DMS153 treated with DMSO at 0.1 percent for 48 hours (cell line): Measurements from ENCODE around the gene HELZ.

Source experiments
- DNase-seq: peaks from one replicate; lab custom pipeline; 2025; ENCODE audit not compliant: unreplicated experiment; lab: John Stamatoyannopoulos, UW

HELZ gene

GRCh38 chr17:67238991-67239390 is 6.0 kb downstream of the HELZ start:
- no peak for DNase-seq

- DNase-seq = no peak
Observed at GRCh38 chr17:67232441-67232840, 12.6 kb downstream of the HELZ start.

GRCh38 chr17:67229109-67229955 is 15.7 kb downstream of the HELZ start:
- no peak for DNase-seq

DNA sequence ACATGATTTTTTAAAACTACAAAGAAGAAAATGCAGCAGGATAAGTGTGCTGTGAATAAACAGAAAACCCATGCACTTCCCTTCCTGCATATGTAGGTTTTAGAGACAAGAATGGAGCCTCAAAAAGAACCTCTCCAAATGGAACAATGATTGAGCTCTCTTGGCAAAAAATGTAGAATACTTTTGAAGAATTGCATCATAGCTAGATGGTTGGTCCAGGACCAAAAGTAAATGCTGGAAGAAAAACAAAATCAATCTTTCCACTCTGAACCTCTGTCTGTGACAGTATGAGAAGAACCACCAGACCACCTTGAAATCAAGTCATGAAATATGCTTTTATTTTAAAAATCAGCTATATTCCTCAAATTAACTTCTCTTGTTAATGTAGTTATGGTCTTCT is 17.5 kb downstream of the HELZ start:
- DNase-seq = no peak

- no peak for DNase-seq
Observed at GRCh38 chr17:67225316-67225715, 19.7 kb downstream of the HELZ start.

DNA sequence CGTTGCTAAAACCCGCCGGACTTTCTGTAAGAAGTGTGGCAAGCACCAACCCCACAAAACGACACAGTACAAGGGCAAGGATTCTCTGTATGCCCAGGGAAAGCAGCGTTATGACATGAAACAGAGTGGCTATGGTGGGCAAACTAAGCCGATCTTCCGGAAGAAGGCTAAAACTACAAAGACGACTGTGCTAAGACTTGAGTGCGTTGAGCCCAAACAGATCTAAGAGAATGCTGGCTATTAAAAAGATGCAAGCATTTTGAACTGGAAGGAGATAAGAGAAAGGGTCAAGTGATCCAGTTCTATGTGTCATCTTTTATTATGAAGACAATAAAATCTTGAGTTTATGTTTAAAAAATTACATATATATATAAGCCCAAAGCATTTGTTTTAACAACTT is 20.3 kb downstream of the HELZ start:
- DNase-seq = no peak

GRCh38 chr17:67223924-67224323 is 21.1 kb downstream of the HELZ start:
- no peak for DNase-seq

- no peak for DNase-seq
Observed at GRCh38 chr17:67221062-67221998, 23.7 kb downstream of the HELZ start.

DNA sequence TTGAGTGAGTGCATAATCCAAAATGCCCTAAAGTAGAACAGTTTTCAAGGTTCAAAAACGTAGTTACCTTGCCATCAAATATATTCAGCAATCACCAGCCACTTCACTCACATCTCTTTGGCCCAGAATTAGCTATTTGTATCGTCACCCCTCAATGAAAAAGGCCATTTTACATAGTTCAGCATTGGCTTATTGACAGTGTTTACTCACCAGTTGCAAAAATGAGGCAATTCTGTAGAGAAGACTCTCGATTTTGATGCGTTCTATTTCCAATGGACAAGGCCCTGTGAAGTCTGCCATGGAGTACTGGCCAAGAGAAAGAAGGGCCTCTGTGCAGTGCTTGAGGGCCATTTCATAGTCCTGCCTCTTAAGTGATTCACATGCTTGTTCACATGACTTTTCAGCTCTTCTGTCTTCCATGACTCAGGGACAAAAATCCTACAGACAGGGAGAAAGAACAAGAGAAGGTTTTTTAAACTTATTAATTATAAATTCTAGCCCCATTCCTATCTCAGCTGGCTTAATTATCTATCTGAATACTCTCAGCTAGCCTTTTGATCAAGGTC is 26.5 kb downstream of the HELZ start:
- DNase-seq = no peak

DNA sequence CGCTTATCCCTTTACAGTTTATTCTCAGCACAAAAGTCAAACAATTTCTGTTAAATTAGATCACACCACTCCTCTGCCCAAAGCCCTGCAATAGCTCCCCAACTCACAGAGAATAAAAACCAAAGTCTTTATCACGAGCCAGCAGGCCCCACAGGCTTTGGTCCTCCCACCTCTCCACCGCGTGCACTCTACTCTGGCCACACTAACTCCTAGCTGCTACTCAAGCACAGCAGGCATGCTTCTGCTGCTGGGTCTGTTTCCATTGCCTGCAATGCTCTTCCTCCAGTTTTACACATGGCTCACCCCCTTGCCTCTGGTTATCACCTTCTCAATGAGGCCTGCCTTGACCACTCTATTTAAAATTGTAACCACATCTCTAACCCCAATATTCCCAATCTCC is 27.6 kb downstream of the HELZ start:
- no peak for DNase-seq

GRCh38 chr17:67216578-67217320 is 28.2 kb downstream of the HELZ start:
- no peak for DNase-seq

- no peak for DNase-seq
Observed at GRCh38 chr17:67215991-67216421, 29.0 kb downstream of the HELZ start.

GRCh38 chr17:67212714-67213417 is 32.1 kb downstream of the HELZ start:
- no peak for DNase-seq

- DNase-seq = no peak
Observed at GRCh38 chr17:67212231-67212630, 32.8 kb downstream of the HELZ start.

- DNase-seq = no peak
Observed at GRCh38 chr17:67211742-67212141, 33.3 kb downstream of the HELZ start.

DNA sequence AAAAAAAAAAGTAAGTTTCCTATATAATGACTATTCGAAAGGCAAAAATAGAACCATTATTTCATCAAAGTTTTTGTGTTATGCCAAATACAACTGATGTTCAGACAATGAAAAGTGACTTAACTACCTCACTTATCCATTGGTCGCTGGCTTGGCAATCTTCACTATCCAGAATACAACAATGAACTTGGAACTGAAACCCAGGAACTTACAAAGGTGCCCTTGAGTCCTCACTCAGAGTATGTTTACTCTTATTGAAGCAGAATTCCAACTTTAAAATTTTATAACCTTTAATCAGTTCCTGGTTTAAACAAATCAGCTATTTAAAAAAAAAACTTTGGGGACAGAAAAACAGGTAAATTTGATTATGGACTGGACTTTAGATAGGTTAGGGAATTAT is 34.1 kb downstream of the HELZ start:
- DNase-seq = no peak

DNA sequence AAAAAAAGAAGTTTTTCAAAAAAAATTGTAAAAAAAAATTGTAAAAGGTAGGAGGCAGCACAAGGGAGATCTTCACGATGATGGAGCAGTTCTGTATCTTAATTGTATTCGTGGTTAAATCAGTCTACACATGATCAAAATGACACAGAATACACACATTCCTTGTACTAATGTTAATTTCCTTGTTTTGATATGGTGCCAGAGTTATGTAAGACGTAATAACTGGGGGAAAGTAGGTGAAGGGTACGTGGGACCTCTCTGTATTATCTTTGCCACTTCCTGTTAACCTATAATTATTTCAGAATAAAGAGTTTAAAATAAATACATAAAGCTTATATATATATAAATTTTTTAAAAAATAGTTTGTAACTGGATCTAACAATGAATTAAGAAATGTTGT is 36.8 kb downstream of the HELZ start:
- DNase-seq = no peak

- DNase-seq = no peak
Observed at GRCh38 chr17:67203818-67204217, 41.2 kb downstream of the HELZ start.

GRCh38 chr17:67202503-67202902 is 42.5 kb downstream of the HELZ start:
- no peak for DNase-seq

- DNase-seq = no peak
Observed at GRCh38 chr17:67200727-67201301, 44.2 kb downstream of the HELZ start.
